K562 (cell line): ENCODE measurements around the gene TXN2.

Source experiments
- BDP1 ChIP-seq: IDR thresholded peaks from 3 replicates; pipeline ENCODE4 v1.6.1; 2011; ENCODE audit not compliant: insufficient read length, insufficient read depth
- CTCF ChIP-seq, 3 experiments: IDR thresholded peaks in 2 of 3; conservative IDR thresholded peaks in 1 of 3; 2 replicates each; pipeline ENCODE4 v1.5.1; 2011 to 2012; ENCODE audit warnings: low read length in 3 of 3, mild to moderate bottlenecking in 3 of 3, control low read depth in 2 of 3, improper control_type of control experiment in 1 of 3, inconsistent platforms in 1 of 3, low read depth in 1 of 3, mixed read lengths in 1 of 3, moderate library complexity in 1 of 3; ENCODE audit not compliant: insufficient read depth in 2 of 3
- DEAF1 ChIP-seq: fragments of 450-650 bp; formaldehyde crosslinking; IDR thresholded peaks from 2 replicates; pipeline ENCODE4 v1.4.0; 2020; ENCODE audit warnings: mild to moderate bottlenecking, moderate library complexity
- FOXA1 ChIP-seq: fragments of 450-650 bp; IDR thresholded peaks from 2 replicates; pipeline ENCODE4 v1.6.1; 2016; ENCODE audit warnings: mild to moderate bottlenecking, borderline replicate concordance
- FOXP1 ChIP-seq: sonication (generic); formaldehyde crosslinking; IDR thresholded peaks from 2 replicates; pipeline ENCODE4 v1.8.0; 2022; ENCODE audit warnings: mild to moderate bottlenecking, missing genetic modification reagents
- FUS ChIP-seq: fragments of 200-400 bp; formaldehyde crosslinking; optimal IDR thresholded peaks from 2 replicates; pipeline ENCODE3; 2017; ENCODE audit warnings: low read depth, low read length
- GATA2 ChIP-seq: sonication (generic); formaldehyde crosslinking; IDR thresholded peaks from 2 replicates; pipeline ENCODE4 v1.4.0; 2020; ENCODE audit warnings: mild to moderate bottlenecking, missing genetic modification reagents
- KLF10 ChIP-seq: fragments of 250-450 bp; sonication (Bioruptor Pico); IDR thresholded peaks from 2 replicates; pipeline ENCODE4 v1.6.1; 2021; ENCODE audit warnings: matching md5 sums
- MBD1 ChIP-seq: fragments of 250-450 bp; sonication (Bioruptor Pico); IDR thresholded peaks from 2 replicates; pipeline ENCODE4 v1.8.0; 2022; ENCODE audit warnings: inconsistent platforms
- MNT ChIP-seq, 2 experiments: fragments of 450-650 bp; conservative IDR thresholded peaks; 2 replicates each; pipeline ENCODE4 v1.6.1; 2017; ENCODE audit warnings: mild to moderate bottlenecking in 2 of 2, moderate library complexity in 2 of 2
- TAF15 ChIP-seq: fragments of 200-400 bp; formaldehyde crosslinking; IDR thresholded peaks from 2 replicates; pipeline ENCODE4 v1.6.1; 2017; ENCODE audit warnings: mild to moderate bottlenecking, low read depth, low read length, moderate library complexity
- ZBTB7A ChIP-seq: IDR thresholded peaks from 2 replicates; pipeline ENCODE4 v1.6.1; 2011; ENCODE audit warnings: low read depth, mild to moderate bottlenecking, low read length, moderate library complexity, borderline replicate concordance; ENCODE audit not compliant: control insufficient read depth
- ZNF384 ChIP-seq: IDR thresholded peaks from 2 replicates; pipeline ENCODE4 v1.6.1; 2012; ENCODE audit warnings: low read depth, low read length, improper control_type of control experiment

- TF ChIP-seq TAF15 = no peak
- no peak for TF ChIP-seq CTCF (IDR thresholded peaks at IDR 0.05 in 2 of 3, conservative IDR thresholded peaks at IDR 0.05 in 1 of 3; ENCODE audit: insufficient read depth in 2 of 3, low read depth in 1 of 3, low read length in 3 of 3)
- TF ChIP-seq FUS = no peak
- no peak for TF ChIP-seq GATA2 (CRISPR knock-in tag)
- TF ChIP-seq KLF10 (CRISPR knock-in tag) = no peak
- TF ChIP-seq FOXP1 = no peak
- TF ChIP-seq MBD1 (CRISPR knock-in tag) = no peak
- no peak for TF ChIP-seq MNT (conservative IDR thresholded peaks at IDR 0.05)
- no peak for TF ChIP-seq FOXA1
- no peak for TF ChIP-seq ZBTB7A
- no peak for TF ChIP-seq BDP1
- no peak for TF ChIP-seq DEAF1 (CRISPR knock-in tag)
- no peak for TF ChIP-seq ZNF384
These were observed 25.6 kb downstream of the TXN2 start for GRCh38 chr22:36455571-36456463.
